HG02759 (cell line): ENCODE results near the gene FBXO41.

ENCODE experiments used
- ATAC-seq: cut with Tn5 transposase; IDR thresholded peaks from one replicate; pipeline ENCODE4 v1.9.1; 2021; ENCODE audit warnings: mild to moderate bottlenecking, moderate library complexity; ENCODE audit not compliant: unreplicated experiment

FBXO41 gene

DNA sequence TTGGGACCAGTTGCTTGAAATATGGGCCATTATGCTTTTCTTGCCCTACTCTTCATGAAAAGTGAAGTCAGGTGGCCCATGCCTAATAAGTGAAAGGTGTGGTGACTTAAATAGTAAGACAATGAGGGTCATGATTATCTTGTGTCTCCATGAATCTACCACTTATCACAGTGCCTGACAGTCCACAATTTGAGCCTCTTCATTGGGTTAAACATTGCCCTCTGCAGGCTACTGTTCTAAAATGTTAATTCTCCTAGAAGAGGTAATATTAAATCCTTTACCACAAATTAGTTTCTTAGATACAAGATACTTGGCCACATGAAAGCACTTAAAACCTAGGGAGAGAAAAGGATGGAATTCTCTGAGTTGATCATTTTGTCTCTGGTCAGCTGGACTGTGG is 5.0 kb upstream of the FBXO41 start:
- ATAC-seq, result no peak

DNA sequence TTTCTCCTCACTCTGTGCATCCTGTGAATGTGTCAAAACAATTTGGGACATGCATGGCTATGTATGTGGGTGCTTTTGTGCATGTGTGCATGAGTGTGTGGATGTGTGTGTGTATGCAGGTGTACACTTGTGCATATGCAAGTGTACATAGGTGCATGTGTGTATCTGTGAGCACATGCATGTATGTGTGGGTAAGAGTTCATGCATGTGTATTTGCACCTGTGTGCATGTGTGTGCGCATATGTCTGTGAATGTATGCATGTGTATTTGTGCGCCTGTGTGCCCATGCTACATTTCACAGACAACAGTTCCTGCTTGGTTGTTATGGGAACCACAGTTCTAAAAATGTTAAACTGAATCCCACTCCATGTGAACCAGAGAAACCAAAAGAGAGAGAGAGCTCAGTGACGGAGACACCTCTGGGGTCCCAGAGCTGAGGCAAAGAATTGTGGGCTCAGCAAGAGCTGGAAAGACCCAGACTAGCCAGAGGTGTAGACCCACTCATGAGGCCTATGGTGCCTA is 1.9 kb upstream of the FBXO41 start:
- no peak for ATAC-seq

DNA sequence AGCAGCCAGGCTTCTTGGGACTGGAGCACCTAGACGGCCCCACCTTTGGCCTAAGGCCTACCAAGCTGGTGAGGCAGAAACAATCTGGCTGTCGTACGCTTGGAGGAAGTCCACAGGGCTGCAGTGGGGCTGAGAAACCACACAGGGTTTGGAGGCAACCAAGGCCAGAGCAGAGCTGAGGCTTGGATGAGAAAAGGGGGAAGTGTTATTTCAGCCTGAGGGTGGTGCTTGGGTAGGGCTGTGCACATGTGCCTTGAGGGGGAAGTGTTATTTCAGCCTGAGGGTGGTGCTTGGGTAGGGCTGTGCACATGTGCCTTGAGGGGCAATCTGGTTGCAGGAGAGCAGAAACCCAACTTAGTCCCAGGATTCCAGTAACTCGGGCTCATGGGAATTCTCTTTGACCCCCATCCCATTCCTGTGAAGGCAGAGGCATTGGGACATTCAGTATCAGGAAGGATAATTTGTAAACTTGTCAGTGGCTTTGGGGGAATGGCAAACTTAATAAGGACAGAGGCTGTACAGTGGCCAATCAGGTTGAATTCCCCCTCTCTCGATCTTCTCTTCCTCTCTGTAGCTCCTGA is 971 bp upstream of the FBXO41 start:
- ATAC-seq, result peak; percentile 55

DNA sequence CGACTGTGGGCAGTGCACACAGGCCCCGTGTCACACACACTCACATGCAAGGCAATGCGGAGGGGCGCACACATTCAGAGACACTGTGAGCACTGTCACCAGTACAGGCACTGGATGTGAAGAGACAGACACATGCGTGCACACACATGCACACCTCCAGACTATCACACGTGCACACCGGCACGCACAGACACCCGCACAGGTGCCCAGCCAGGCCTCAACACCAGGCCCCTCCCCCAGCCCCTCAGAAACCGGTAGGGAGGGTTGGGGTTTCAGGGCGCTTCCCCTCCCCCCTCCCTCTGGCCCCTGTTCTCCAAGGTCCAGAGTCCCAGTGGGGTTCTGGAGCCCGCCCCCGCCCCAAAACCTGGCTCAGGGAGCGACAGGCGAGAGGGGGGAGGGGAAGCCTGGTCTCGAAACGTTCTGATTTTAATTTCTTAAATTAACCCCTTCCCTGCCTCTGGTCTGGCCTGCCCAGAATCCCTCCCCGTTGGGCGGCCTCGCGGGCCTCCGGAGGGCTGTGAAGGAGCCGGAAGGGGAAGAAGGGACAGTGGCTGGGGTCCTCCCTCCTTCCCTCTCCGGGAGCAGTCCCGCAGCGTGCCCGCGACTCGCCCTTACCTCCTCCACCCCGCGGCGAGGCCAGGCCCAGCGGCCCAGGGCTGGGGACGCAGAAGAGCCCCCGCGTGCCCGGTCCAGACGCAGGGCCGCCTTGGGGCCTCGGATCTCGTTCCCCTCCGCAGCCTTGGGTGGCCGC is 558 bp downstream of the FBXO41 start:
- peak; percentile 24 for ATAC-seq

DNA sequence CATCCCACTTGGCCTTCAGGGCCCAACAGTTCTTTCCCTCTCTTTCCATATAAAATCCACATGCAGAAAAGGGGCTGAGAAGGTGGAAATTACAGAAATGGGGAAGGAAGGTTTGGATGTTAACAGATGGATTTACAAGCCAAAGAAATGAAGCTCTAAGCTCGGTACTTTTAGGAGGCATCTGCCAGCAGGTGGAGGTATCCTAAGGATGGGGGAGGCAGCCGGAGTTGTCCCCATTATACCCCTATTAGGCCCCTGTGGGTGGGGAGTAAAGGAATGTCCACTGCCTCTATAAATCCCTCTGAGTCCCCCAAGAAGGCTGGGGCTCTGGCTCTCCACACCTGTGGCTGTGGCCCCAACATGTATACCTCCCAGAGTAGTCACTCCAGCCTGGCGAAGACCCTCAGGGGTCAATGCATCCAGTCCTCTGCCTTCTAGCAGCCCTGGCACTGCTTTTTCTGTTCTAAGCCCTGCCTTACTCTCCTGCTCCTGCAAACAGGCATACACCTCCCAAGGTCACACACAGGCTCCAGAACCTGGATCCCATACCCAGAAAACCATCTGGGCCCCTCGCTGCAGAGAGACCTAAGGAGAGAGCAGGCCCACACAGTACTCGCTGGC is 1.2 kb downstream of the FBXO41 start:
- no peak for ATAC-seq

DNA sequence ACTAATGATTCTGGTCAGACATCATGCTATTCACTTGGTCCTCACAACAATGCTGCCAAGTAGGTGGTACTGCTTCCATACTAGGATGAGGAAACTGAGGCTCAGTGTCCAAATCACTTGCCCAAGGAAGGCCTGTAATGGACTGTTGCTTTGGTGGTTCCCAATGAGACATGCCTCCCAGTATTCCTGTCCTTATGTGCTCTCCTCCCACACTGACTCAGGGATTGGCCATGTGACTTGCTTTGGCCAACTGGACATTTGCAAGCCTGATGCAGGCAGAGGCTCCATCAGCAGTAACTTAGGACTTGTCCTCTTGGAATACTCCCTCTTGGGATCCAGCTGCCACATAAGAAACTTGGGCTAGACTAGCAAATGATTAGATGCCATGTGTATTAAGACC is 3.0 kb downstream of the FBXO41 start:
- no peak for ATAC-seq

DNA sequence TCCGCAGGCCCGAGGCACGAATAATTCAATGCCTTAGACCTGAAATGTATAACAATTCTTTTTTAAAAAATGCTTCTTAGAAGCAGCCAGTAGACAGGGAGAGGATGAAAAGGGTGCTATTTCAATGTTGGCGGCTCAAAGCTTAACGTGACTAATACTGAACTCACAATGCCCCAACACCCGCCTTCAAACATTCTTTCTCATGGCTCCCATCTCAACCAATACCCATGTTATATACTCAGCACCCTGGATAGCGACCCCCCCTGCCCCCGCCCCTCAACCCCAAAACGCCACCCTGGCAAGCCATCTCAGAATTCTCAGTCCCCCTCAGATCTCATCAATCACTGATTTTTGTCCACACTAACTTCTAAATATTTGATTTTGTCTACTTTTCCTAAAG is 4.4 kb downstream of the FBXO41 start:
- ATAC-seq, result no peak

DNA sequence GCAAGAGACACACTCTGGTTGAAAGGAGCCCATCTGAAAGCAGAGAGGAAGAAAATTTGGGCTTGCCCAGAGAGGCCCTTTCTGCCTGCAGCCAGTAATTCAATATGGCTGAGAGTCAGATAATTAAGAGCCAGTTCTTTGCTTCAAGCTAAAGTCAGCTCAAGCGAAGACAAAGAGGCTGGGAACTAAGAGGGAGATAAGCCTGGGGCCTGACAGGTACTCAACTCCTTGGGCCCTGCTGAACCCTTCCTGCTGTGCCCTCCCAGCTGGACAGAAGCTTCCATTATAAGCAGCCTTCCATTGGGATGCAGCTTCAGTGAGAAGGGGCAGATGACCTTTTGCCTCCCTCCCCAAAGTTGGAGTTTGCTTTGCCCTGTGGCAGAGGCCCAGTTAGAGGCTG is 12.0 kb downstream of the FBXO41 start:
- no peak for ATAC-seq

DNA sequence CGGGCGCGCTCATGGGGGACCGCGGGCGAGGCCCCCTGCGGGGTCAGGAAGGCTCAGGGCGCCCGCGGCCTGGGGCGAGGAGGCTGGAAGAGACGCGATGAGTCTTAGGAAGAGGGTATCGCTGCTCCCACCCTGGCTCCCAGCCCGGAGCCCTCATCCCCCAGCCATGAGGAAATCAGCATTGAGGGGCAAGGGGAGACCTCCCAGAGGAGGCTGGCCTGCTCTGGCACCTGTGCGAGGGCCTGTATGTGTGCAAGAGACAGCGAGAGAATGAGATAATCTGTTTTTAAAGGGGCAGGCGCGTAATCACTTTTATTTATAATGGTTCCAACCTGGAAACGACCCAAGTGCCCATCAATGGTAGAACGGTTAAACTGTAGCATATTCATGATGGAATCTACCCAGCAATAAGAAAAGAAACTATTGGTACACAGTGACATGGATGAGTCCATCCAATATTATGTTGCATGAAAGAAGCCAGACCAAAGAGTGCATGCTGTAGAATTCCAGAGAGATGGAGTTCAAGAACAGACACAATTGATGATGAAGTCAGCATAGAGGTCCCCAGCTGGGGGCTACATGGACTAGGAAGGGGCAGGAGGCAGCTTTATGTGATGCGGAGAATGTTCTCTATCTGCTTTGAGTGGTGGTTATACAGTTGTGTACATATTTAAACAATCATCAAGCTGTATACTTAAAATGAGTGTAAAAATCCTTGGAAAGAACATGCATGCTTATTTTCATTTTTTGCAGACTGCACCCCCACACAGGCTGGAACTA is 14.4 kb downstream of the FBXO41 start:
- no peak for ATAC-seq

DNA sequence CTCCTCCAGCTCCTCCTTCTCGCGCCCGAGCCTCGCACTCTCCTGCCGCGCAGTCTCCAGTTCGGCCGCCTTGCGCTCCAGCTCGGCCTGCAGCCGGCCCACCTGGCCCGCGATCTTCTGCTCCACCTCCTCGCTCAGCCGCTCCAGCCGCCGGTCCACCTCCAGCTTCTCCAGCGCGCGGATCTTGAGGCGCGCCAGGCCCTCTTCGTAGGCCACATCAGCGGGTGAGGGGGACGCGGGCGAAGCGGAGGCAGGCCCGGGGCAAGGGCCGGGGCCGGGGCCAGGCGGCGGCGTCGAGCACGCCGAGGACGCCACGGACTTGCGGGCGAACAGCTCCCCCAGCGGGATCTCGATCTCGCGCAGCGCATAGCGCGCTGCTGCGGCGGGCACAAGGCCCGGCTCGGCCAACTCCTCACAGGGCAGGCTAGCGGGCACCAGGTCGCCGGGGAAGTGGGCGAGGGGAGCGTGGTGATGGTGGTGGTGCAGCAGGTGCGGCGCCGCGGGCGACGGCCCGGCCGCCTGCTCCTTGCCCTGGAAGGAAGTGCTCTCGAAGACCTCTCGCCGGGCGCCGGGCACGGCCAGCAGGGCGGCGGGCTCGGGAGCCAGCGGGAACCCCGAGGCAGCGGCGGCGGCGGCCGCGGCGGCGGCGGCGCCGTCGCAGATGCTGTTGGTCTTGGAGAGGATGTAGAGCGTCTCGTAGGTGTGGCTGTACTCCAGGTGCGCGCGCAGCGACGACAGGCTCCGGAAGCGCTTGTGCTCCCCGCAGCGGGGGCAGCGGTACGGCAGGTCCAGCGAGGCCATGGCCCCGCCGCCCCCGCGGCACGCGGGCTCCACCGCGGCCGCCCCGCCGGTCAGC is 15.2 kb downstream of the FBXO41 start:
- peak; percentile 48 for ATAC-seq

DNA sequence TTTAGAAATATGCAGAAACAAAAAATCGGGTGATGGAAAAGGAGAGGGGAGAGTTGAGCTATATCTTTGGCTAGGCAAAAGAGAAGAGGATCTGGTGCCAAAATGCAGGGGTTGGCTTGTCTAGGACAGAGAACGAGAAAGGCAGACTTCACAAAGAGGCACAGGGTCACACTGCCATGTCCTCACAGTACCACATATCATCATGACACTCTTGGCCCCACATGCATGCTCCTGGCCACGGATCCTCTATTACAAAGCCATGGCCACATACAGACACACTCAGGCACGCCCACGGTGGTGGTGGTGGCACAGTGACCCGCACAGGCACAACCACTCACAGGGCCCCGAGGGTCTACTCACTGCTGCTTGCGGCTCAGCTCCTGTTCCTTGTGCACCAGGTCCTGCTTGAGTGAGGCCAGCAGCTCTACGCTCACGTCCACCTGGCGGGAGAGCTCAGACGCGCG is 15.9 kb downstream of the FBXO41 start:
- ATAC-seq, result no peak

DNA sequence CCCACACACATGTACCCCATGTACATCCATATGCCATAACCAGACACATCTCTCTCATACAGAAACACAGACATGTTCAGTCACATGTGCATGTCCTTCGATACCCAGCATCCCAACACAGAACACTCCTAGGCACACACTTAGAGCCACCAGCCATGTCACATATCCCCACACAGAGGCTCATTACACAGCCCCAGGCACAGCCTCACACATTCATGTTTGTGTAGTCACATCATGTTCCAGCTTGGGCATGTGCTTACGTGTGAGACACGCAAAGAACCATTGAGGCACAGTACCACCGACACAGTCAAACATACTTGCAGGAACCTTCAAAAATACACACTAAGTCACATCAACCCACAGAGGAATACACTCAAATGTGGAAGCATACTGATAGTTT is 17.3 kb downstream of the FBXO41 start:
- no peak for ATAC-seq

DNA sequence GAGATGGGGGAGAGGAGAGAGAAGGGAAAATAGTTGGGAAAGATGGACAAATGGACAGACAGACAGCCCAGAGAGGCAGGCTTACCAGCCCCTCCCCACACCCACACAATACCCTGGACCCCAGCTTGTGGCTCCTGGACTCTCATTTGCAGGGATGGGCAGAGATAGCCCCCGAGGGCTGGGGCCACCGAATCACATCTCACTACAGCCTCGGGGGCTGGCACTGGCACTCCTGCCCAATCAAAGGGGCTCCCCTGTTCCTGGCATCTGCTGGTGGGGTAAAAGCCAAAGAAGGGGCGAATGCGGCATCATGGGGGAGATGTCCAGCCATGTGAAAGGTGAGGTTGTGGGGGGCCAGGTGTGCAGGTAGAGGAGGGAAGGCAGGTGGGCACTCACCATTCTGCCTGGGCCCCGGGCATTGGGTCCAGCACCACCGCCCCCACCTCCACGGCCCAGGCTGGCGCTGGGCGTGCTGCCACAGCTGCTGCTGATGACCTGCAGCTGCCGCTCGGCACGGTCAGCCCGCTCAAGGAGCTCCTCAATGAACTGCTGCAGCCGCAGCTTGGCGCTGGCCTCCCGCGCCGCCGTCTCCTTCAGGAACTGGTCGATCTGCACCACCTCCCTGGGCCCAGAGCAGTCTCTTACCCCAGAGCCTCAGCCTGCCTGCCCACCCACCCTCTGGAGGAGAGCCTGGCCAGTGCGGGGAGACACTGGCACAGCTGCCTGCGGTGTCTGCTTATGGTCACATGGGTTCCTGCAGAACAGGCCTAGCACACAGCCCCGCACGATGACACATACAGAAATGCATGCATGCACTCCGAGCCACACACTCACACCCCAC is 18.0 kb downstream of the FBXO41 start:
- no peak for ATAC-seq

DNA sequence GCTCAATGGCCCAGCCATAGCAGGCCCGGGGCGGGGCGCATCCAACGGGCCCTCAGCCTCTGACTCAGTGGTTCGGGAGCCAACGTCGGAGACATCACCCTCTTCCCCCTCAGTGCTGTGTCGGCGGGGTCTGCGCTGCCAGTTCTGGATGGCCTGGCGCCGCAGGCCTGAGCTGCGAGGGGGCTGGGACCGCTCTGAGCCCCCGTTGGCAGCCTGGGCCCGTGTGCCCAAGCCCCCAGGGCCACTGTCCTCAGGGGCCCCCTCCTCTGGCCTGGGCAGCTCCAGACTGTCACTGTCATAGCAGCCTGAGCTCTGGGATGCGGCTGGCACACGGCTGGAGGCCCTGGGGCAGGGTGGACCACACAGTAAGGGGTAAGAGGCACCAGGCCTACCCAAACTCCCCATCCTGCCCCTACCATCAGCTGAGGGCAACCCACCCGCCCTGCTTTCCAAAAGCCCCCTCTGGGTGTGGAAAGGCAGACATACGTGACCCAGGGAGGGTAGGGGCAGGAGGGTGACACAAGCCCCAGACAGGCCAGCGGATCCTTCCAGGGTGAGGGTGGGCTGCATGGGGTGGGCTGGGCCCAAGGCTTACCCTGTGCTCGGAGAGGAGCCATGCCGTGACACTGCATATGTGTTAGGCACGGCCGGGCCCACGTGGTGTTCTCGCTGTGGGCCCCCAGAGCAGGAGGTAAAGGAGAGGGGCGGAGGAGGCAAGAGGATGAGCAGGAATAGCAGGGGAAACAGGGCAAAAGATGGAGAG is 18.8 kb downstream of the FBXO41 start:
- ATAC-seq, result no peak

DNA sequence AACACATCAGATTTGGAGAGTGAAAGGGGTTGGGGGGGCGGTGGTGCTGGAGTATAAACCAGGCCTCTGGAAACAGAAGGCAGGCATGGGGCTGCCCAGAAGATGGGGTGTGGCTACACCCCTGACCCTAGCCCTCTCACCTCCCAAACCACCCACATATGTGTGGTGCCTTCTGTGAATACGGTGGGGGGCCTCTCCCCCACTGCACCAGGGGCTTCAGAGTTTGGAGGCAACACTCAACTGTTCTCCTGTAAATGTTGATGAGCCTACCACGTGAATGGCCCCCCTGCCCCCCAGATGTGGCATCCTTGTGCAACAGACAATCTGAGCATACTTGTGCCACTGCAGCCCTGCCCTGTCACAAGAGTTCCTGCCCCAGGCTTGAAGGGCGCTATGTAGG is 19.5 kb downstream of the FBXO41 start:
- no peak for ATAC-seq

DNA sequence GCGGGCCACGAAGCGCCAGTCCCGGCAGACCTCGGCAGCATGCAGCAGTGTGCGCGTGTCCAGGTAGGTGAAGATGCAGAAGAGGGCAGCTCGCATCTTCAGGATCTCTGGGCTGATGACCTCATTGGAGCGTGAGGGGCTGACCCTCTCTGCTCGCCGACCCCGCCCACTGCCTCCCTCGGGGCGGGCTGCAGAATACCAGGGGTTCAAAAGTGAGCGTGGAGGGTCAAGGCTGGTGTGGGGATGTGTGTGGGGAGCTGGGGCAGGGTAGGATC is 20.0 kb downstream of the FBXO41 start:
- no peak for ATAC-seq

DNA sequence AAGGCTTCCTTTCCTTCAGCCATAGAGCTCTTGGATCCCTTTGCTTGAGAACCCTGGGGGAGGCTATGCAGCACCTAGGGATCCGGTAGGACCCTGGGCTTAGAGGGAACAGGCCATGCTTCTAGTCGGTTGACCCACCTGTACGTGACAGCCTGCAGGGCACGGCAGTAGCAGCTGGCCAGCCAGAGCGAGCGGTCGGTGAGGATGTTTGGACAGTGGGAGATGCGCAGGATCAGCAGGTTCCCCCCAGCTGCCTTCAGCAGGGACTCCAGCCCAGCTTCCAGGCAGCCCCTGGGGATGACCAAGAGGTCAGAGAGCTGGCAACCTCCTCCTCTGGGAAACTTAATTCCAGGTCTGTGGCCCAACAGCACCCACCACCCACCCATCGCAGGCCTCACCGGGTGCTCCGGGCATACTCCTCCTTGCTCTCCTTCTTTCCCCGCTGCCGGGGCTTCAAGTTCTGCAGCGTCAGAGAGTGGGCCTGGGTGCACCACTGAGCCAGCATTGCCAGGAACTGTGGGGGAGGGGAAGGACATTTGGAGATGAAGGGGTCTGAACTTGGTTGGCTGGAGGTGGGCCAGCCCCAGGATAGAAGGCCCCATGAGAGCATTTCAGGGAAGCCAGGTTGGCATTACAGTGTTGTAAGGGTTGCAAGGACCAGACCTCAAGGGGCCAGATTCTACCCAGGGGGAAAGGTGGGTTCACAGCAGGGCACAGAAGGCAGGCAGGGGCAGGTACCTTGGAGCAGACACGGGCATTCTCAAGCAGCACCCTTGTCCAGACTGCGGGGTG is 20.5 kb downstream of the FBXO41 start:
- ATAC-seq, result no peak
